ENCODE measurements around the gene PLA2G4E.

DNA sequence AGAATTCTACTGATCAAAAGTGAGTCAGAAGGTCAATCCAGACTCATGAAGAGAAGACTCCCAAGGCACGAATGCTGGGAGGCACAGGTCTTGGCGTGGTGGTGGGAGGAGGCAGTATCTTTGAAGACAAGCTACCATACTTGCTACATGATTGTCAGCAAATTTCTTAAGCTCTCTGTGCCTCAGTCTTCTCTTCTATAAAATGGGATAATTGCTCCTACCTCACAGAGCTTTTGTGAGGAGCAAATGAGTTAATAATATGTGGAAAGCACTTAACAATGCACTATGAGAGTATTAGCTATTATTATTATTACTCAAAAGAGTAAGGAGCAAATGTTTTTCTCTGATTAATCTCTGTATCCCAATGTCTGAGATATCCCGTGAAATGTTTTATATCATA, 84.7 kb downstream of the PLA2G4E start:
- TF ChIP-seq POLR2A (IDR thresholded peaks at IDR 0.05) (no peak), POLR2AphosphoS5 (IDR thresholded peaks at IDR 0.05) (no peak), CTCF (IDR thresholded peaks at IDR 0.05) (no peak)

All from breast epithelium (tissue), 3 donors.